Stomach (tissue), 4 donors: Measurements from ENCODE around the gene PRICKLE1.

Source experiments
- POLR2AphosphoS5 ChIP-seq, 3 donors: sonication (generic); formaldehyde crosslinking; IDR thresholded peaks; one replicate each; pipeline ENCODE4 v1.6.1; 2016; ENCODE audit warnings: antibody characterized with exemption in 3 of 3
- TF ChIP-seq, protein P1 (sequence below), 7 experiments: fragments of 450-650 bp in 4 of 7; fragments of 200-600 bp in 3 of 7; sonication (generic) in 3 of 7; IDR thresholded peaks; one replicate each; pipeline ENCODE4 v1.5.1; 2016 to 2019; ENCODE audit warnings: antibody characterized with exemption in 7 of 7, control low read depth in 2 of 7, mild to moderate bottlenecking in 1 of 7

DNA sequence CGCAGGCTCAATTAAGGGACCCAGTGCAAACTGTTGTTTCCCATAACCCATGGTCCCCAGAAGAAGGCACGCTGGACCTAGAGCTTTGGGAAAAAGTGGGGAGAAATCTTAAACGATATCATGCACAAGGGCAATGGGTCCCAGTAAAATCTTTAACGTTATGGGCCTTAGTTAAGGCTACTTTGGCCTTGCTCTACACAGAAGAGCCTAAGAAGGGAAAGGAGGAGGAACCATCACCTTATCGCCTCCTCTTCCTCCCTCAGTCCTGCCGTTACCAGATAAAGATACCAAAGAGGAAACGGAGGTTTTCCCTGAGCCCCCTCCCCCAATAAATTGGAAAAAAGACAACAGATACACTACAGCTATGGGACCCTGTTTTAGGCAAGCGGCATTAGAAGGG lies 146.7 kb downstream of the PRICKLE1 start:
- TF ChIP-seq POLR2AphosphoS5 (IDR thresholded peaks at IDR 0.05) = no peak
- TF ChIP-seq, protein P1, sequence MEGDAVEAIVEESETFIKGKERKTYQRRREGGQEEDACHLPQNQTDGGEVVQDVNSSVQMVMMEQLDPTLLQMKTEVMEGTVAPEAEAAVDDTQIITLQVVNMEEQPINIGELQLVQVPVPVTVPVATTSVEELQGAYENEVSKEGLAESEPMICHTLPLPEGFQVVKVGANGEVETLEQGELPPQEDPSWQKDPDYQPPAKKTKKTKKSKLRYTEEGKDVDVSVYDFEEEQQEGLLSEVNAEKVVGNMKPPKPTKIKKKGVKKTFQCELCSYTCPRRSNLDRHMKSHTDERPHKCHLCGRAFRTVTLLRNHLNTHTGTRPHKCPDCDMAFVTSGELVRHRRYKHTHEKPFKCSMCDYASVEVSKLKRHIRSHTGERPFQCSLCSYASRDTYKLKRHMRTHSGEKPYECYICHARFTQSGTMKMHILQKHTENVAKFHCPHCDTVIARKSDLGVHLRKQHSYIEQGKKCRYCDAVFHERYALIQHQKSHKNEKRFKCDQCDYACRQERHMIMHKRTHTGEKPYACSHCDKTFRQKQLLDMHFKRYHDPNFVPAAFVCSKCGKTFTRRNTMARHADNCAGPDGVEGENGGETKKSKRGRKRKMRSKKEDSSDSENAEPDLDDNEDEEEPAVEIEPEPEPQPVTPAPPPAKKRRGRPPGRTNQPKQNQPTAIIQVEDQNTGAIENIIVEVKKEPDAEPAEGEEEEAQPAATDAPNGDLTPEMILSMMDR (IDR thresholded peaks at IDR 0.05) = no peak
